HG02623 (cell line): ENCODE results near the gene CANT1.

Experiments
- ATAC-seq: cut with Tn5 transposase; IDR thresholded peaks from one replicate; pipeline ENCODE4 v1.9.1; 2021; ENCODE audit warnings: moderate library complexity; ENCODE audit not compliant: unreplicated experiment

CANT1 gene

DNA sequence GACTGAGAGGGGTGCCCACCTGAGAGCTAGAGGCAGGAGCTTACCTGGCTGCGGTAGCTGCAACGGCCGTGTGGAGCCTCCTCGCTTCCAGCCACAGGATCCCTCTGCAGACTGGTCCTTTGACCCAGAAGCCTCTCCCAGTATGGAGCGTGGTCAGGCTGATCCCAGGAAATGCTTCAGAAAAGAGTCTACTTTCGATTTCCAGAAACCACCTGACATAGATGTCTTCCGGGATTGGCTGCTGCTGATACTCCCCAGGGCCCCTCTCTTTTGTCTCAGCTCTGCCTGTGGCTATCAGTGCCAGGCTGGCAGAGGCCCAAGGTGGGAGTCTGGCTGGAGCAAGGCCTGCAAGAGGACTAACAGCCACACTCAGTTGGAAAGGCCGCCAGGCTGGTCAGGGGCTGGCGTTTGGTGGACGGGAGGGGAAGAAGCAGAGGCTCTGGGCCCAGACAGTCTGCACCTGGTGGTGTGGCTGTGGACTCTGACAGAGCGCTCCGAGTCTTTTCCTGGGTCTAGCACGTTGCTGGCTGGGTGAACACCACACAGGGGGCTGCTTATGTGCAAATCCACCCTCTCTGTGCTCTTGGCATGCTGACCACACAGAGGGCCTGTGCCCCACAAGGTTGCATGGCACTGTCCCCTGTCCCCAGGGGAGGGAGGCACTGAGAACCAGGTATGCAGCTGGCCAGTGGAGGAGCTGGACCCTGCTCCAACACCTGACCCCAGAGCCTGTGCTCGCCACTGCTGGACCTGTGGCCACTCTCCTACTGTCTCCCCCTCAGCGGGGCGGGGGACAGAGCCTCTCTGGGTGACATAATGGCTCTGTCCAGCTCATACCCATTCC is 29.6 kb downstream of the CANT1 start, which contains the start of gene LGALS3BP:
Gene LGALS3BP (minus strand): TSS at position 144 of the 844 bp plus-strand sequence. CDS start 2,732 bp downstream, outside the sequence.
- ATAC-seq: no peak

DNA sequence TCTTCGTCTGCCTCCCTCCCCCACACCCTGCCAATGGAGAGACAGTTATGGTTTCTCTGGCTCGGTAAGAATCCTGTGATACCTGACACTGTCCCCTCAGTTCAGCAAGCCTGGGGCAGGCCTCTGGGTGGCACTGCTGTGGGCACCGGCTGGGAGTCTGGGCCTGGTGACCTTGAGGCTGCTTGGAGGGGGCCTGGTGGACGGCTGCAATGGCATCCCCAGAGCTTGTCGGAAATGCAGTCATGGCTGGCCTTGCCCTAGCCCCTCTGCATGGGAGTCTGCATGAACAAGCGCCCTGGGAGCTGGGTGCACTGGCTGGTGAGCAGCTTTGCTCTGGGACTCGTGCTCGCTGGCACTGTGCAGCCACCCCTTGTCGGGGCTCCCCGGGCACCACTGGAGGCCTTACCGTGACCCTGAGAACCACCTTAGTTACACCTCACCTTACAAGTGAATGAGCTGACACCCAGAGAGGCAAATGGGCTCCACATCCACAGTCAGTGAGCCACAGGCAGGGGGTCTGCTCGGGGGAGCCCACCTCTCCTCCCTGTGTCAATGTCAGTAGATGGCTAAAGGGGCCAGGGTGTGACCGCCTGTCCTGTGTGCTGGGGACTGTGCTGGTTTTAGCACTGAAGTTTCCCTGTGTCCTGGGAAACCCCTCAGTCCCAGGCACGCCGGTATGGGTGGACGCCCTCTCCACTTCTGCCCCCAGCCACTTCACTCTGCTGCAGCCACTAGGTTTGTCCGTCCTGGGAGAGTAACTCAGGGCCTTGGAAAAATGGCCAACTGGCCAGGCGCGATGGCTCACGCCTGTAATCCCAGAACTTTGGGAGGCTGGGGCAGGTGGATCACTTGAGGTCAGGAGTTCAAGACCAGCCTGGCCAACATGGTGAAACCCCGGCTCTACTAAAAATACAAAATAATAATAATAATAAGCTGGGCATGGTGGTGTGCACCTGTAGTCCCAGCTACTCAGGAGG is 31.3 kb downstream of the CANT1 start:
- no peak for ATAC-seq

DNA sequence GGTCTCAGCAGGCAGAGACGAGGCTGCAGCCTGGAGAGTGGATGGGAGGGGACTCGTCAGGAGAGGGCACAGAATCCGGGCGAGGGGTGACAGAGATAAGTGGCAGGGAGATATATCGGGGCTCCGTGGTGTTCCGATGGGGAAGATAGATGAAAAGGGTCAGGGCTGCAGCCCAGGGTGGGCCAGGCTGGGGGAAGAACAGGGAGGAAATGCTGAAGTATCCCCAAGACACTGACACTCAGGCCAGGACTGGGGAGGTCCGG is 32.0 kb downstream of the CANT1 start:
- no peak for ATAC-seq

DNA sequence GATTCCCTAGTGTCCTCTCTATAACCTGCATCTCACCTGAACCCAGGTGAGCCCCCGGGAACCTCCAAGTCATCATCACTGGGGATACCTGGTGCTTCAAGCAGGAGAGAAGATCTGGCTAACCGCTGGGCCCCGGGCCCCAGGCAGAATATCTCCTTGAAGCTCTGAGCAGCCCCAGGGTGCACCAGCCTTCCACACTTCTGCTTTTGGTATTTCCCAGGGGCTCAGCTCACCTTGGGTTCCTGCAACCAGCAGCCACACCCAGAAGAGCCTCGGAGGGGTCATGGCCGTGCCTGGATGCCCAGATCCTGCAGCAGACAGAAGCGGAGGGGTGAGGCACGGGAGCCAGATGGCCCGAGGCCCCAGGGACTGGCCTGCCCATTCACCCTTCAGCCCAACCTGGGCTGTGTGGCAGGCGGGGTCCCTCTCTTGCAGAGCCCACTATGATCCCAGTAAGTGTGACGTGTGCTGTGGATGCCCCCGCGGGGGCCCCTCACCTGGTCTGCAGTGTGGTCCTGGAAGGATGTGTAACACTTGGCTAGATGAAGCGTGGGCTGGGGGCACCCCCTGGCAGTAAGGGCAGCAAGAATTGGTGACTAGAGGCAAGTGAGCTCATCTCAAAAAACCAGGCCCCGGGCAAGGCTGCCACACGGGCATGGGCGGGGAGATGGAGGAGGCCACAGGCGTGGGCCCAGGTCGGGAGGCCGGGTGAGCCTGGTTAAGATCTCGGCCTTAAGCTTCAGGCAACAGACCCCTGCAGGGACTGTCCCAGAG is 32.5 kb downstream of the CANT1 start:
- no peak for ATAC-seq

DNA sequence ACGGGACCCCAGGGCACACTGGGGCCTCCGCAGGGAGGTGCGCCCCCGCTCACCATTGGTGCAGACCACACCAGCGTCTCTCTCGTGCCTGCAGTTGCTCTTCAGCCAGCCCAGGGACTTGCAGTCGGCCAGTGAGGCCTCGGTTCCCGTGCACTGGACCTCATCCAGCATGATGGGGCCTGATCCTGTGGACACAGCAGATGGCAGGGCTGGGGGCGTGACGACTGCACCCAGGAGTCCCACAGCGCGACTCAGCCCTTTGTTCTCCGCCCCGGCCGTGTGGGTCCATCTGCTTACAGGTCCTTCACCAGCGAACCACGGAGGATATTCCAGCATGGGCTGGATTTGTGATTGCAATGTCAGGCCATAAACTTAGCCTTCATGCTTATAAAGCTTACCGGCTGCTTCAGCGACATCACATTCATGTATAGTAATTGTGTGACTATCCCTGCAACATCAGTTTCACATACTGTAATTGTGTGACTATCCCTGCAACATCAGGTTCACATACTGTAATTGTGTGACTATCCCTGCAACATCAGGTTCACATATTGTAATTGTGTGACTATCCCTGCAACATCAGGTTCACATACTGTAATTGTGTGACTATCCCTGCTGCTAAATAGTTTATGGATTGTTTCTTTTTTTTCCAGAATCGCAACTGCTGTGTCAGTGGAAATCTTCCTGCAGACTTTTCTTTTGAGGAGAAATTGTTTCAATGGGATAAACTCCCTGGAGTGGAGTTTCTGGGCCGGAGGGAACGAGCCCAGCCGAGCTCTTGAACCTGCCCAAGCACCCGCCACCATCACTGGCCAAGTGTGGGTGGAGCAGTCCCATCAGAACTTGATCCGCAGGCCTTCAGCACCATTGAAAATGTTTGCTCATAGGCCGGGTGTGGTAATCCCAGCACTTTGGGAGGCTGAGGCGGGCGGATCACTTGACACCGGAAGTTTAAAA is 34.7 kb downstream of the CANT1 start:
- no peak for ATAC-seq

DNA sequence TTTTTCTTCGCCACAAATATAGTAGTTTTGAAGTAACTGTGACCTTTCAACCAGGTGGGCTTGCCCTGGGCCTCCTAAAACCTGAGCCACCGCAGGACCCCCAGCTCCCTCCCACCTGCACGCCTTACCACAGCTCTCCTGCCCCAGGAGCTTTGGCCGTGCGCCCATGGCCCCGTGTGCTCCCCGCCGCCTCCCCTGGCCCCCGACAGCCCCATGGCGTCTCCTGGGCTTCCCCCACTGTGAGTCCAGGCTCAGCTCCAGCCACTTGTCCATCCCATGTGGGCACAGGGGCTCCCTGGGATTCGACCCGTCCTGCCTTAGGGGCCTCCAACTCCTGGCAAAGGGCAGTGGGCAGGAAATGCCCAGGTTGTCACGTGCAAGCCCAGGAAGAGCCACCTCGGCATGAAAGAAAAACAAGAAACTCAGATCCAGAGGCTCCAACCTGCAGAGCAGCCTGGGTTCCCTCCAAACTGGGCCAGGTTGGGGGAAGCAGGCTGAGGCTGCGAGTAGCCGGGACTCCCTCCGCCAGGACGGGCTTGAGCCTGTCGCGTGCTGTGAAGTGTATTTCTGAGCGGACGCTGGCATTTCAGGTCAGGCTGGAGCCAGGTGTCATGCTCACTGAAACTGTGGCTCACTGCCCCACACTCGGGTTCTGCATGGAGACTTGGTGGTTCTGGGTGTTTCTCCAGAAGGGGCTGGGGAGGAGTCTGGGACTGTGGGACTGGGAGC is 35.6 kb downstream of the CANT1 start:
- no peak for ATAC-seq

DNA sequence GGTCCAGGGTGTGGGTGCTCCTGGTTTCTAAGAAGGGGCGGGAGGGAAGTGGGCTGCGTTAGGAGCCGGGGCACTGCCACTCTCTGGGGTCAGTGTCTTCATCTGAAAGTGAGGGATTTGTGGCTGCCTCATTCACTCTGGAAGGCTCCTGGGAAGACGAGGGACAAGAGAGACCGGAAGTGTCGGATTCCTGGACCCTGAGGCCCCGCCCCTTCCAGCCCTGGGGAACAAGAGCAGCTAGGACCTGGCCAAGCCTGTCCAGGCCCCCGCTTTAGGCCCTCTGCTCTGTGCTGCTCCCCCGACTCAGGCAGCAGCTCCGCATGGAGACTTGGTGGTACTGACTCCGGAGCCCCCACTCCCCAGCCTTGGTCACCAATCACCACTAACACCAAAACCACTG is 36.4 kb downstream of the CANT1 start:
- ATAC-seq: no peak

DNA sequence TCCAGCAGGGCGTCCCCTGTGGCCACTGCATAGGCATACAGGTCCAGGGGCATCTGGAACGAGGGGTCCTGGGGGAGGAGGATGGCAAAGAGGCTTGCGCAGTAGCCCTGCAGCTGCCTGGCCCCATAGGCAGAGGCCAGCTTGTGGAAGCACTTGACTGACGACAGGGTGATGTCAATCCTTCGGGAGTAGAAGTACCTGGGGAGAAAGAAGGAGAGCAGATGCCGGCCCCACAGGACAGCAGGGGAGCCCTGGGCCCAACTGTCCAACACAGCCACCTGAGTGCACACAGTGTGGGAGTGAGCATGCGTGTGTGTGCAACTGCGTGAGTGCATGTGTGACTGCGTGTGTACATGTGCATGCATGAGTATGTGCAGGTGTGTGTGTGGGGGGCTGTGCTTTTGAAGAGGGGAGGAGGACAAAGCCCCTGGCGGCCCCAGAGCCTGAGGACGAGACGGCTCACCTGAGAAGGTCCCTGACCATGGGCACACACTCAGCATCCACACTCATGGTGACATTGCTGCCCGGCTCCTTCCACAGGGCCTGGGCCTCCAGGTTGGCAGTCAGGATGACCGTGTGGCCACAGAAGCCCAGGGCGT is 37.0 kb downstream of the CANT1 start:
- no peak for ATAC-seq

DNA sequence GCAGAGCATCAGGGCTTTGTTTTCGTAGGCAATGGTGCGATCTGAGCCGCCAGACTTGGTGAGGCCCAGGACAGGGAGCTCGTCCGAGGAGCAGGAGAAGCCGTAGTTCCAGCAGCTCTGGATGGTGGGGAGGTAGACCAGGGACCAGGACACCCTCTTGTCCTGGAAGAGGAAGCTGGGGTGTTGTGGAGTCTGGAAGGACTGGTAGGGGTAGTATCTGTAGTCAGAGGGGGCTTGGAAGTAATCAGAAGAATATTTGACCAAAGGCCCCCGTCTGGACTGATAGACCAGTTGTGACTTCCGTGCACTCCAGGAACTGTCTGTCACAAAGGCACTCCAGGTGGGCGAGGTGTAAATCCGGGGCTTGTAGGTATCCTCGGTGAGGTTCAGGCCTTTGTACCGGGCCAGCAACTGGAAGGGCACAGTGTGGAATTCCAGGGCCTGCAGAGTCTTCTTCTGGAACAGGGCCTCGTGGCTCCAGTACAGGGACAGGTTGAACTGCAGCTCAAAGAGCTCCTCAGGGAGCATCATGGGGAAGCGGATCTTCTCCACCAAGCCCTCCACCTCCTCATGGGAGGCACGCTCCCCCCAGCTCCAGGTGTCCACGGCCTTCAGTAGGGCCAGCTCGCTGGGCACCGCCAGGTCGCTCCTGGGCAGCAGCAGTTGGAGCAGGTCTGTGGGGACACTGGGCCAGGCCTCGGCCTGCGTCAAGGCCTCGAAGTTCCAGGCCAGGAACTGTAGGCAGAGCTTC is 37.6 kb downstream of the CANT1 start:
- no peak for ATAC-seq

DNA sequence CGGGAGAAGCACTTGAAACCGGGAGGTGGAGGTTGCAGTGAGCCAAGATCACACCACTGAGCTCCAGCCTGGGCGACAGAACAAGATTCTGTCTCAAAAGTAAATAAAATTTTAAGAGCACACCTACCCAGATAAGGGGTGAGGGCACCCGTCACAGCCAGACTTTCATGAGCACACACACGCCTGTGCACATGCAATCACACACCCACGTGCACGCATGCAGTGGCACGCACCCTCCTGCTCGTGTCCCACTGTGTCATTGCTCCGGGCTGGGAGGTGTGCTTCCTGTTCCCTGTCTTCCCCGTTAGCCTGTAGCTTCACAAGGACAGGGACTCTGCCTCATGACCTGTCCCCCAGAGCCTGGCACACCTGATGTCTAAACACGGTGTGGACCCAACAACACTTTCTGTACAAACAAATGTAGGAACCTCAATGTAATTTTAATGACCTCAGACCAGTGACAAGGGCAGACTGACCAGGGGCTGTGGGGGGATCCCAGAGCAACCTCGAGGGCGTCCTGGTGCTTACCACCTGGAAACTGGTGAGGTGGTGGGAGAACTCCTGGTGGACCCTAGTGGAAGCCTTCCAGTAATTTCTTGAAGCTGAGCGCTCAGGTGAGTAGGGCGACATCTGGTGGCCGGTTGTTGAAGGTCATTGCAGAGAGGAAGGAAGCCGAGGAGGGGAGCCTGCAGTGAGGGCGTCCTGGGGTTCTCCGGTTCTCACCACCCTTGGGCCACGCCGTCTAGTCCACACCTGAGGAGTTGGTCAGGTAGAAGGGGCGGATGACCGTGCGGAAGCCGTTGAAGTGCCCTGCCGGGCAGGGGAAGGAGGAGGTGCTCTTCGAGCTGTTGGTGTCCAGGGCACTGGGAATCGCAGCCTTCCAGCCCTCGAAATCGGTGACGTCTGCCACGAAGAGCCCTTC is 38.5 kb downstream of the CANT1 start:
- no peak for ATAC-seq

DNA sequence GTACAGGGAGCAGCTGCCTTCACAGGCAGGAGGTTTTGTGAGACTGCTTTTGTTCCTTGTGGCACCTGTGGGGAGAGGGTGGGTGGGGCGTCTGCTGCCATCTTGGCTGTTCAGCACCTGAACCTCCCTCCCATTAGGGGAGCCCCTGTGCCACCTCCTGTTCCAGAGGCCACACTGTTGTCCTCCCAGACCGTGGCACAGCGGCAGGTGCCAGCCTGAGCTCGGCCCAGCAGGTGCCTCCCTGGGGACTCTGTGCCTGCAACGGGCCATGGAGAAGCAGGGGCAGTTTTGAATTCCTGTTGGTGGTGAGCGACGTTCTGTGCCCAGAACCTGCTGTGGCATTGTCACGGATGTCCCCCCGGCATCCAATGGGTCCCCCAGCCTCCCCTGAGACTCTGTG is 39.7 kb downstream of the CANT1 start:
- ATAC-seq: no peak

DNA sequence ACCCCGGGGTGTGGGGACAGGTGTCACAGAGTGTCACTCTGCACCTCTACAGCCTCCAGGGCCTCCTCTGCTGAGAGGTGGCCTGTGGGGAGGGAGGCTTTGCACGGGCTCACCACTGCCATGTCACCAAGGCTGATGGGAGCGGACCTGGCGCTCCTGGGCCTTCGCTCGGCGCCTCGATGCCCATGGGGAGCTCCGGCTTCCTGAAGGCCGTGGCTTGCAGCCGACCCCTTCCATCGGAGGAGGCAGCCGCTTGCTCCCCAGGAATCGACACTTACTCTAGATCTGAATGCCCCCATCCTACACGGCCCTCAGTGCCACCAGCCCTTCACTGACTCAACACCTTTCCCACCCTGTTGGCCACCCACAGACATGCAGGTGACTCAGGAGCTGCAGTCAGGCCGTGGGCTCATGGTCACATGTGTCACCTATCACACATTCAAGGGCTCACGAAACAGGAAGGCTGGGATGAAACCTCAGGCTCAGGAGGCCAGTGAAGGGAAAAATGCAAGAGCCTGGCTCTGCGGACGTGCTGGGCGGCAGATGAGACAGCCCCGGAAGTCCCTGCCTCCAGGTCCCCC is 41.7 kb downstream of the CANT1 start:
- ATAC-seq: no peak

DNA sequence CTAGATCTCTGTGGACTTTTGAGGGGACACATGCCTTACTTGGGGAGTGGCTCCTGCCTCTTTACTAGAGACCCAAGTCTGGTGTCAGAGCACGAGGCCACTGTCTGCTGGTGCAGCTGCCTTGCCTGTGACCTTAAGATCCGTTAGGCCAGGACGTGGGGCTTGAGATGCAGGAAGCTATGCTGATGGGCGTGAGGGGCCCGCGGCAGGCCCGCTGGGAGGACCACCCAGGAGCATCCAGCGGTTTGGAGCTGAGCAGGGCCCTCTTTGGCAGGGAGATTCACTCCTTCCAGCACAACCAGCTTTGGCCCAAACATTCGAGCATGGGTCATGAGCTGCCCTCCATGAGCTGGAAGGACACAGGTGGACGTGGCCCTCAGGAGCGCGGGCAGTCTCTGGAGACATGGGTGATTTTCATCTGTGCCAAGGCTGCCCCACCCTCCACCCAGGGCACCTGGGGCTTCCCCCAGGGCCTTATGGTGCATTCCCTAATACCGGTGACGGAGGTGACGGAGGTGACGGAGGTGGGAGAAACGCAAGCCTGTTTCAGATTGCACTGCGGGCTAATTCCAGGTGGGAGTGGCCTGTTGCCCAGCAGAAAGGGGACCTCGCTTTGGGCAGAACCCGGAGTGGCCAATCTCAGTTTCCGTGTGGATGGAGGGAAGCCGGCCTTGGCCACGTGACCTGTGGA is 42.5 kb downstream of the CANT1 start:
- no peak for ATAC-seq

DNA sequence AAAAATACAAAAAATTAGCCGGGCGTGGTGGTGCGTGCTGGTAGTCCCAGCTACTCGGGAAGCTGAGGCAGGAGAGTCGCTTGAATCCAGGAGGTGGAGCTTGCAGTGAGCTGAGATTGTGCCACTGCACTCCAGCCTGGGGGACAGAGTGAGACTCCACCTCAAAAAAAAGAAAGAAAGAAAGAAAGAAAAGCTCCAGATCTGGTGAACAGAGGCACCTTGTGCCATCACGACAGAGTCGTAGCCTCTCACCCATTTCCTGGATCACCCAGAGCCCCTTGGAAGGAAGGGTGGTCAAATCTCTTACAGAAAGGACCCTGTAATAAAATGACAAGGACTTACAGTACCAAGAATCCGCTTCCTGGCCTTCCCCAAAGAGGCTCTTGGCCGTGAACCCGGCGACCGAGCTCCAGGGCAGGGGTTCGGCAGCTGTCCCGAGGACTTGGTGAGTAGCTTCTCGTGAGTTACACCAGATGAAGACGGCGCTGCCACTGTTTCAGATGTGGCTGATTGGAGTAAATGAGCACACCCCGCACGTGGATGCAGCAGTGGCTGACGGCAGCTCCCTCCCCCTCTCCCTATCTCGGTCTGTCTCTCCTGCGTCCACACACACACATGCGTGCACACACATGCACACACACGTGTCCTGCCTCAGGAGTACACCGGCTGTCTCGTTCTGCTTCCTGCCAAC is 43.3 kb downstream of the CANT1 start:
- ATAC-seq: no peak

DNA sequence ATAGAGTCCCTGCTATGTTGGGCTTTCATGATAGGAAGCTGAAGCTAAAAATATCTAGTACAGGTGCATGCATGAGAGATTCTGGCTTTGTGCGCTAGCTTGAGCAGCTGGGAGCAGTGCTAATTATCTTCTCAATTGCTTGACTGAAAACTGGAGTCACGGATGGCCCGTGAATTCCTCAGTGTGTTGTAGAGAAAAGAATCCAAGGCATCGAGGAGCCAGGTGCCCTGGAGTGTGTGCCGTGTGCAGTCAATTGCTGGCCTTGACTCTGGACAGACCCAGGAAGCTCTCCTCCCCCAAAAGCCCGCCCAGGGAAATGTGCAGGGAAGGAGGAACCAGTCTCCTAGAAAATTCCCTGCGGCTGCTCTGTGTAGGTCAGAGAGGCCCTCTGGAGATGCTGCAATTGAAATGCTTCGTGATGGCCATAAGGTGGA is 44.1 kb downstream of the CANT1 start:
- ATAC-seq: no peak

DNA sequence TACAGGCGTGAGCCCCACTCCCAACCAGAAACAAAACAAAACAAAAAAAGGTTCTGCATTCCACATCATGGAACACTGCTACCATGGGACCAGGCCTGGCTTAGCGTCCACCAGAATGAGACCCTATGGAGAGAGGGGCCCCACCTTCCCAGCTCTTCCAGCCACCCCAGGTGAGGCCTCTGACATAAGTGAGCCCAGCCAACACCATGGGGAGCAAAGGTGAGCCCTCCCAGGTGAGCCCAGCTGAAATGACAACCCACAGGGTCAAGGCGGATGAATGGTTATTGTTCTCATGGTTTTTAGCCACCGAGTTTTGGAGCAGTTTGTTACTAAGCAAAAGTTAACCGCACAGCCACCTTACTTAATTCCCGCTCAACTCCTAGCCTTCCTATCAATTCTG is 46.2 kb downstream of the CANT1 start:
- no peak for ATAC-seq
